ENCODE results near the gene RAB5A.

GRCh38 chr3:19948226-19948591 is 1.3 kb downstream of the RAB5A start:
- TF ChIP-seq EZH2phosphoT487 (IDR thresholded peaks at IDR 0.05; ENCODE audit: insufficient read depth, low read depth) (no peak), EZH2 (IDR thresholded peaks at IDR 0.05; ENCODE audit: insufficient read depth, poor library complexity, severe bottlenecking) (no peak)
